Neural cell (in vitro differentiated cells): ENCODE data around the gene EYS. TPM values are rescaled to one million over a fixed set of nuclear protein-coding genes. Genes with fewer than 3 reads are reported as not detected.

Experiments used
- H2AFZ ChIP-seq: fragments of 200-600, 300-800 bp; sonication (generic), shearing (Covaris generic); 2 replicates; pipeline ENCODE4 v1.6.0; 2014; ENCODE audit warnings: low read depth, mild to moderate bottlenecking, antibody characterized with exemption, low read length, moderate library complexity
- H3F3A ChIP-seq: fragments of 200-600 bp; shearing (Covaris generic); 2 replicates; pipeline ENCODE4 v1.6.1; 2016; ENCODE audit warnings: mild to moderate bottlenecking, moderate library complexity, mixed read lengths, antibody characterized with exemption, low read length; ENCODE audit not compliant: insufficient read depth, poor library complexity, severe bottlenecking
- H3K27ac ChIP-seq: fragments of 200-600, 300-800 bp; sonication (generic), shearing (Covaris generic); 2 replicates; pipeline ENCODE4 v1.5.1; 2014; ENCODE audit warnings: mild to moderate bottlenecking, low read length, moderate library complexity
- H3K27me3 ChIP-seq: fragments of 300-800, 200-600 bp; sonication (generic), shearing (Covaris generic); 2 replicates; pipeline ENCODE4 v1.6.0; 2014; ENCODE audit warnings: mild to moderate bottlenecking, low read depth, low read length, moderate library complexity; ENCODE audit not compliant: insufficient read depth
- H3K36me3 ChIP-seq: fragments of 300-800, 200-600 bp; sonication (generic), shearing (Covaris generic); 2 replicates; pipeline ENCODE4 v1.5.1; 2014; ENCODE audit warnings: mild to moderate bottlenecking, antibody characterized with exemption, low read length, moderate library complexity; ENCODE audit not compliant: insufficient read depth
- H3K4me2 ChIP-seq: fragments of 300-800, 200-600 bp; sonication (generic), shearing (Covaris generic); 2 replicates; pipeline ENCODE4 v1.6.0; 2014; ENCODE audit warnings: mild to moderate bottlenecking, low read length
- H3K4me3 ChIP-seq: fragments of 300-800, 200-600 bp; sonication (generic), shearing (Covaris generic); 2 replicates; pipeline ENCODE4 v1.5.1; 2014; ENCODE audit warnings: mild to moderate bottlenecking, low read length, moderate library complexity
- H3K79me2 ChIP-seq: fragments of 200-600 bp; shearing (Covaris generic); replicated peaks from 2 replicates; pipeline ENCODE4 v1.6.0; 2014; ENCODE audit warnings: mild to moderate bottlenecking, low read length, moderate library complexity; ENCODE audit not compliant: insufficient read depth
- H3K9ac ChIP-seq: fragments of 300-800, 200-600 bp; sonication (generic), shearing (Covaris generic); 2 replicates; pipeline ENCODE4 v1.6.1; 2016; ENCODE audit warnings: mild to moderate bottlenecking, low read length, mixed read lengths
- H3K9me2 ChIP-seq: fragments of 200-600 bp; shearing (Covaris generic); 2 replicates; pipeline ENCODE4 v1.6.1; 2016; ENCODE audit warnings: mild to moderate bottlenecking, low read length, mixed read lengths; ENCODE audit not compliant: insufficient read depth
- H3K9me3 ChIP-seq: fragments of 200-600, 300-800 bp; sonication (generic), shearing (Covaris generic); 2 replicates; pipeline ENCODE4 v1.6.1; 2016; ENCODE audit warnings: mild to moderate bottlenecking, mixed run types, low read length, moderate library complexity, mixed read lengths
- H4K20me1 ChIP-seq: fragments of 200-600 bp; shearing (Covaris generic); 2 replicates; pipeline ENCODE4 v1.6.1; 2016; ENCODE audit warnings: mild to moderate bottlenecking, mixed run types; ENCODE audit not compliant: insufficient read depth
- EP300 ChIP-seq: fragments of 450-650 bp; conservative IDR thresholded peaks from 2 replicates; pipeline ENCODE4 v1.6.1; 2014; ENCODE audit warnings: antibody characterized with exemption, mild to moderate bottlenecking, moderate library complexity; ENCODE audit not compliant: poor library complexity, severe bottlenecking
- EZH2 ChIP-seq: fragments of 200-600, 300-800 bp; shearing (Covaris generic), sonication (generic); IDR thresholded peaks from 2 replicates; pipeline ENCODE4 v1.6.1; 2014; ENCODE audit warnings: antibody characterized with exemption, low read length, borderline replicate concordance, mild to moderate bottlenecking; ENCODE audit not compliant: insufficient read depth, poor library complexity, severe bottlenecking
- MXI1 ChIP-seq: fragments of 450-650 bp; conservative IDR thresholded peaks from 2 replicates; pipeline ENCODE4 v1.6.1; 2014; ENCODE audit warnings: antibody characterized with exemption, mild to moderate bottlenecking; ENCODE audit not compliant: poor library complexity, severe bottlenecking
- POLR2AphosphoS5 ChIP-seq: IDR thresholded peaks from 2 replicates; pipeline ENCODE4 v1.6.1; 2012
- RAD21 ChIP-seq: fragments of 450-650 bp; conservative IDR thresholded peaks from 2 replicates; pipeline ENCODE4 v1.6.1; 2014; ENCODE audit warnings: antibody characterized with exemption, mild to moderate bottlenecking, moderate library complexity
- SMC3 ChIP-seq: fragments of 450-650 bp; conservative IDR thresholded peaks from 2 replicates; pipeline ENCODE4 v1.6.1; 2014; ENCODE audit warnings: antibody characterized with exemption, mild to moderate bottlenecking, moderate library complexity; ENCODE audit not compliant: poor library complexity
- TAF1 ChIP-seq: IDR thresholded peaks from 2 replicates; pipeline ENCODE4 v1.6.1; 2012; ENCODE audit warnings: low read depth
- polyA plus RNA-seq: library from polyadenylated mRNA; depleted of rRNA; stranded (reverse); fragments of >200 nt; gene quantifications from 2 replicates; pipeline ENCODE4 v1.2.3, GENCODE V29; 2014
- TF ChIP-seq, protein P1 (sequence below): fragments of 450-650 bp; IDR thresholded peaks from 2 replicates; pipeline ENCODE4 v1.5.1; 2014; ENCODE audit warnings: antibody characterized with exemption, mild to moderate bottlenecking, moderate library complexity; ENCODE audit not compliant: poor library complexity, severe bottlenecking
- TF ChIP-seq, protein P2 (sequence below): IDR thresholded peaks from 2 replicates; pipeline ENCODE4 v1.6.1; 2012; ENCODE audit warnings: borderline replicate concordance

The EYS gene
- polyA plus RNA-seq, 1 donor from 2014 or later = 0.38 TPM

DNA sequence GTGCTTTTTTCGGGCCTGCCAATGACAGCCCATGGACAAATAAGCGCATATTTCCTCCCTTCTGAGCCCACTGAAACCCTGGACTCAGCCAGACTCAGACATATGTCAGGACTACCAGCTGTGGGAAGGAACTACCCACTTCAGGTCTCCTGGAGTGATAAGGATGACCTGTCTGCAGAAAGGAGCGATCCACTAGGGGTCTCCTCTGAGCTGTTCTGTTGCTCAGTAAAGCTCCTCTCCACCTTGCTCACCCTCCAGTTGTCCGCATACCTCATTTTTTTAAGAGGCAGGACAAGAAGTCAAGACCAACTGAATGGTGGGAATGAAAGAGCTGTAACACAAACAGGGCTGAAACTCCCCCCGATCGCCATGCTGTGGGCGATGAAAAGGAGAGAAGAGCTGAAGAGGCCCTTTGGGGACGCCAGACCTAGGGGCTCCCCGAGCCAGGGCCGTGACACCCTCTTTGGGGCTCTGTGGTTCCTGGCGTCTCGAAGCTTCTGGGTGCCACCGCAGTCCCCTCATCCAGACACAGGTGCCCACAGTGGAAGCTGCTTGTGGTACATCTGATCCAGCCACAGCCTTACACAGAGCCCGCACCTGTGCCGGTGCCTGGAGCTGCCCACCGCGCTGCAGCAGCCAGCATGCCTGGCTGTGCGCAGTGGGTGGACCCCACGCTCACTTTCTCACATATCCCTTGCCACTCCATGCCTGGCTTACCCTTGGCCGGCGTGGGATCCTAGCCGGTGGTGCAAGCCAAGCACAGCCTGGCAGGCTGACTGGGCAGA, 68.8 kb downstream of the EYS start:
- Histone ChIP-seq H3K4me3 (no peak overlapping the region), H3F3A (no peaks in the 10 kb centered on the region), H4K20me1 (no peaks in the 10 kb centered on the region), H3K79me2 (no peaks in the 10 kb centered on the region), H3K4me2 (no peak overlapping the region), H3K27ac (no peak overlapping the region), H3K9me2 (no peaks in the 10 kb centered on the region), H3K27me3 (no peaks in the 10 kb centered on the region), H3K9ac (no peak overlapping the region), H2AFZ (no peak overlapping the region), H3K9me3 (no peaks in the 10 kb centered on the region), H3K36me3 (no peaks in the 10 kb centered on the region)
- no peak for TF ChIP-seq TAF1
- TF ChIP-seq, protein P1, sequence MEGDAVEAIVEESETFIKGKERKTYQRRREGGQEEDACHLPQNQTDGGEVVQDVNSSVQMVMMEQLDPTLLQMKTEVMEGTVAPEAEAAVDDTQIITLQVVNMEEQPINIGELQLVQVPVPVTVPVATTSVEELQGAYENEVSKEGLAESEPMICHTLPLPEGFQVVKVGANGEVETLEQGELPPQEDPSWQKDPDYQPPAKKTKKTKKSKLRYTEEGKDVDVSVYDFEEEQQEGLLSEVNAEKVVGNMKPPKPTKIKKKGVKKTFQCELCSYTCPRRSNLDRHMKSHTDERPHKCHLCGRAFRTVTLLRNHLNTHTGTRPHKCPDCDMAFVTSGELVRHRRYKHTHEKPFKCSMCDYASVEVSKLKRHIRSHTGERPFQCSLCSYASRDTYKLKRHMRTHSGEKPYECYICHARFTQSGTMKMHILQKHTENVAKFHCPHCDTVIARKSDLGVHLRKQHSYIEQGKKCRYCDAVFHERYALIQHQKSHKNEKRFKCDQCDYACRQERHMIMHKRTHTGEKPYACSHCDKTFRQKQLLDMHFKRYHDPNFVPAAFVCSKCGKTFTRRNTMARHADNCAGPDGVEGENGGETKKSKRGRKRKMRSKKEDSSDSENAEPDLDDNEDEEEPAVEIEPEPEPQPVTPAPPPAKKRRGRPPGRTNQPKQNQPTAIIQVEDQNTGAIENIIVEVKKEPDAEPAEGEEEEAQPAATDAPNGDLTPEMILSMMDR = peak; percentile 15

DNA sequence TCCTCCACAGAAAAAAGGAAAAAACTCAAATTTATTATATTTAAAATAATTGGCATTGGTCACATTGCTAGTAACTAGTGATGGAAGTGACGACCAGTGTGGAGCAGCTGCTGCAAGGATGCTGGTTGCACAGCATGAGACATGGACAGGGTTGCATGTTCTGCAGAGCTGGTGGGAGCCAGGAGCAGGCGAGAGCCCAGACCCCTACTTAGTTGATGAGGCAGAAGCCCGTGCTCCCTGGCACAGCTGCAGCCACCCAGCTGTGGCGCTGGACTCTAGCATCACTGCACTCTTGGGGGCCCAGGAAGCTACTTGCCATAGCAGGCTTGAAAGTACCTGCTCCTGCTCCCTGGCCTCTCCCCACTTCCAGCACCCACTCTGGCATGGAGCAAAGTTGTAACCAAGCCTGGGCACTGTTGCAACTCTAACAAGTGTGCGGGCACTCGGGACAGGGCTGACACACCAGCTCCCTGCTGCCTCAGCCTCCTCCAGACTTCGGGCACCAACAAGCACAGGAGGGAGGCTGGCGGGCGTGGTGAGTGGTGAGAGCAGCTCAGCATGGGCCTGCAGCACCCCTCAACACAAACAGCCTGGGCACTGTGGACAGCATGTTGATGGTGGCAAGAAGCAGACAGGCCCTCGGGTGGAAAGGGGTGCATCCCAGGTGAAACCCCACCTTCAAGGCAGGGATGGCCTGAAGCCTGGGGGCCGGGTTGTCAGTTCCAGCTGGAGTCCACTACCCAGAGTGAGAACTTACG, 69.6 kb downstream of the EYS start:
- Histone ChIP-seq H3K9ac (no peak overlapping the region), H3K9me2 (no peaks in the 10 kb centered on the region), H3K36me3 (no peaks in the 10 kb centered on the region), H4K20me1 (no peaks in the 10 kb centered on the region), H3K9me3 (no peaks in the 10 kb centered on the region), H3K4me2 (no peak overlapping the region), H3K27me3 (no peaks in the 10 kb centered on the region), H3K79me2 (no peaks in the 10 kb centered on the region), H2AFZ (no peak overlapping the region), H3K27ac (no peak overlapping the region), H3K4me3 (no peak overlapping the region), H3F3A (no peaks in the 10 kb centered on the region)
- no peak for TF ChIP-seq EP300
- no peak for TF ChIP-seq POLR2AphosphoS5
- no peak for TF ChIP-seq SMC3
- TF ChIP-seq EZH2 = no peak
- TF ChIP-seq, protein P2, sequence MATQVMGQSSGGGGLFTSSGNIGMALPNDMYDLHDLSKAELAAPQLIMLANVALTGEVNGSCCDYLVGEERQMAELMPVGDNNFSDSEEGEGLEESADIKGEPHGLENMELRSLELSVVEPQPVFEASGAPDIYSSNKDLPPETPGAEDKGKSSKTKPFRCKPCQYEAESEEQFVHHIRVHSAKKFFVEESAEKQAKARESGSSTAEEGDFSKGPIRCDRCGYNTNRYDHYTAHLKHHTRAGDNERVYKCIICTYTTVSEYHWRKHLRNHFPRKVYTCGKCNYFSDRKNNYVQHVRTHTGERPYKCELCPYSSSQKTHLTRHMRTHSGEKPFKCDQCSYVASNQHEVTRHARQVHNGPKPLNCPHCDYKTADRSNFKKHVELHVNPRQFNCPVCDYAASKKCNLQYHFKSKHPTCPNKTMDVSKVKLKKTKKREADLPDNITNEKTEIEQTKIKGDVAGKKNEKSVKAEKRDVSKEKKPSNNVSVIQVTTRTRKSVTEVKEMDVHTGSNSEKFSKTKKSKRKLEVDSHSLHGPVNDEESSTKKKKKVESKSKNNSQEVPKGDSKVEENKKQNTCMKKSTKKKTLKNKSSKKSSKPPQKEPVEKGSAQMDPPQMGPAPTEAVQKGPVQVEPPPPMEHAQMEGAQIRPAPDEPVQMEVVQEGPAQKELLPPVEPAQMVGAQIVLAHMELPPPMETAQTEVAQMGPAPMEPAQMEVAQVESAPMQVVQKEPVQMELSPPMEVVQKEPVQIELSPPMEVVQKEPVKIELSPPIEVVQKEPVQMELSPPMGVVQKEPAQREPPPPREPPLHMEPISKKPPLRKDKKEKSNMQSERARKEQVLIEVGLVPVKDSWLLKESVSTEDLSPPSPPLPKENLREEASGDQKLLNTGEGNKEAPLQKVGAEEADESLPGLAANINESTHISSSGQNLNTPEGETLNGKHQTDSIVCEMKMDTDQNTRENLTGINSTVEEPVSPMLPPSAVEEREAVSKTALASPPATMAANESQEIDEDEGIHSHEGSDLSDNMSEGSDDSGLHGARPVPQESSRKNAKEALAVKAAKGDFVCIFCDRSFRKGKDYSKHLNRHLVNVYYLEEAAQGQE = no peak
- TF ChIP-seq RAD21 = no peak
- no peak for TF ChIP-seq TAF1
- TF ChIP-seq MXI1 = no peak
- TF ChIP-seq, protein P1 = no peak
